Measurements from ENCODE around the gene ATG4C.

Gene ATG4C

GRCh38 chr1:62876535-62876934 lies 92.6 kb downstream of the ATG4C start:
- no peak overlapping the region for H3K4me3 ChIP-seq (replicated peaks; ENCODE audit: insufficient read depth, low read length)
- DNase-seq (ENCODE audit: low read depth in 1 of 2, low spot score in 1 of 2) = no peak
- TF ChIP-seq CTCF (IDR thresholded peaks at IDR 0.05; ENCODE audit: insufficient read depth, low read length) (no peak), SPI1 (IDR thresholded peaks at IDR 0.05; ENCODE audit: borderline replicate concordance, low read depth) (no peak), GABPA (IDR thresholded peaks at IDR 0.05; ENCODE audit: low read depth) (no peak), POLR2AphosphoS5 (IDR thresholded peaks at IDR 0.05; ENCODE audit: low read depth) (no peak)
- TF ChIP-seq, protein P1, sequence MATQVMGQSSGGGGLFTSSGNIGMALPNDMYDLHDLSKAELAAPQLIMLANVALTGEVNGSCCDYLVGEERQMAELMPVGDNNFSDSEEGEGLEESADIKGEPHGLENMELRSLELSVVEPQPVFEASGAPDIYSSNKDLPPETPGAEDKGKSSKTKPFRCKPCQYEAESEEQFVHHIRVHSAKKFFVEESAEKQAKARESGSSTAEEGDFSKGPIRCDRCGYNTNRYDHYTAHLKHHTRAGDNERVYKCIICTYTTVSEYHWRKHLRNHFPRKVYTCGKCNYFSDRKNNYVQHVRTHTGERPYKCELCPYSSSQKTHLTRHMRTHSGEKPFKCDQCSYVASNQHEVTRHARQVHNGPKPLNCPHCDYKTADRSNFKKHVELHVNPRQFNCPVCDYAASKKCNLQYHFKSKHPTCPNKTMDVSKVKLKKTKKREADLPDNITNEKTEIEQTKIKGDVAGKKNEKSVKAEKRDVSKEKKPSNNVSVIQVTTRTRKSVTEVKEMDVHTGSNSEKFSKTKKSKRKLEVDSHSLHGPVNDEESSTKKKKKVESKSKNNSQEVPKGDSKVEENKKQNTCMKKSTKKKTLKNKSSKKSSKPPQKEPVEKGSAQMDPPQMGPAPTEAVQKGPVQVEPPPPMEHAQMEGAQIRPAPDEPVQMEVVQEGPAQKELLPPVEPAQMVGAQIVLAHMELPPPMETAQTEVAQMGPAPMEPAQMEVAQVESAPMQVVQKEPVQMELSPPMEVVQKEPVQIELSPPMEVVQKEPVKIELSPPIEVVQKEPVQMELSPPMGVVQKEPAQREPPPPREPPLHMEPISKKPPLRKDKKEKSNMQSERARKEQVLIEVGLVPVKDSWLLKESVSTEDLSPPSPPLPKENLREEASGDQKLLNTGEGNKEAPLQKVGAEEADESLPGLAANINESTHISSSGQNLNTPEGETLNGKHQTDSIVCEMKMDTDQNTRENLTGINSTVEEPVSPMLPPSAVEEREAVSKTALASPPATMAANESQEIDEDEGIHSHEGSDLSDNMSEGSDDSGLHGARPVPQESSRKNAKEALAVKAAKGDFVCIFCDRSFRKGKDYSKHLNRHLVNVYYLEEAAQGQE (IDR thresholded peaks at IDR 0.05; ENCODE audit: insufficient replicate concordance, low read depth) = no peak
- peaks cover 2% of the 10 kb centered on the region for H3K27me3 ChIP-seq (ENCODE audit: insufficient read depth, poor library complexity, severe bottlenecking)
- no peak overlapping the region for H3K27ac ChIP-seq (replicated peaks)

DNA sequence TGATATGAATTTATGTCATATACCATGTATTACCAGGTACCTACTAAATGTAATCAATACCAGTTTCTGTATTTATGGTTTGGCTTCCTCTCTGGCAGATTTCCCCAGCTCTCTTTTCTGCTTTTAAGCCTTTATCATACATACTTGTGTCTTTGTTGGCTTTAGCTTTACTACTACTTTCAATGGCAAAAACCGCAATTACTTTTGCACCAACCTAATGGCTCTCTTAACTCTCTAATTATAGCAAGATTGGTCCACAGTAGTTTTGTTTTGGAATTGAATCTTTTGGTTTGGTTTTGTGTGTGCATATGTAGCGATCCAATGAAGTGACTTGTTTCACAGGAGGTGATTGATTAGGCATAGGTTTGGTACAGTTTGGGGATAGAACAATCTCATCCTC lies 93.6 kb downstream of the ATG4C start:
- DNase-seq (ENCODE audit: low read depth in 1 of 2, low spot score in 1 of 2) = no peak
- Histone ChIP-seq H3K27ac (replicated peaks) (no peak overlapping the region), H3K27me3 (ENCODE audit: insufficient read depth, poor library complexity, severe bottlenecking) (peaks cover 2% of the 10 kb centered on the region), H3K4me3 (replicated peaks; ENCODE audit: insufficient read depth, low read length) (no peak overlapping the region)
- no peak for TF ChIP-seq GABPA (IDR thresholded peaks at IDR 0.05; ENCODE audit: low read depth)
- TF ChIP-seq CTCF (IDR thresholded peaks at IDR 0.05; ENCODE audit: insufficient read depth, low read length) = no peak
- no peak for TF ChIP-seq SPI1 (IDR thresholded peaks at IDR 0.05; ENCODE audit: borderline replicate concordance, low read depth)
- TF ChIP-seq POLR2AphosphoS5 (IDR thresholded peaks at IDR 0.05; ENCODE audit: low read depth) = no peak
- TF ChIP-seq, protein P1 (IDR thresholded peaks at IDR 0.05; ENCODE audit: insufficient replicate concordance, low read depth) = no peak

DNA sequence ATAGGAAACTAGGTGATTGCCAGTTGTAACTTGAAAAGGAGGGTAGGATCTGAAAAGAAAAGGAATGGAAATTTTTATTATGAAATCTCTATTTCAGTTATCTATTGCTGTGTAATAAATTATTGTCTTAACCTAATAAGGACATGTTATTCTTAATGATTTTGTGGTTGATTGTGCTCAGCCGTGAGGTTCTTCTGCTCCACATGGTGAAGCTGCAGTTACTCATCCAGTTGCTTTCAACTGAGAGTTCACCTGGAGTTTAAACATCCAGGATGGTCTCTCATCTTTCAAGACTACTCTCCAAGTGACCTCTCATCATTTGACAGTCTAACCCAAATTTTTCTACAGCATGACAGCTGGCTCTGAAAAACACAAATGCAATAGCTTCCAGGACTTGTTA lies 96.0 kb downstream of the ATG4C start:
- H3K27ac ChIP-seq (replicated peaks) = no peak overlapping the region
- no peak overlapping the region for H3K4me3 ChIP-seq (replicated peaks; ENCODE audit: insufficient read depth, low read length)
- TF ChIP-seq, protein P1 (IDR thresholded peaks at IDR 0.05; ENCODE audit: insufficient replicate concordance, low read depth) = no peak
- TF ChIP-seq POLR2AphosphoS5 (IDR thresholded peaks at IDR 0.05; ENCODE audit: low read depth) (no peak), CTCF (IDR thresholded peaks at IDR 0.05; ENCODE audit: insufficient read depth, low read length) (no peak), GABPA (IDR thresholded peaks at IDR 0.05; ENCODE audit: low read depth) (no peak), SPI1 (IDR thresholded peaks at IDR 0.05; ENCODE audit: borderline replicate concordance, low read depth) (no peak)
- no peak for DNase-seq (ENCODE audit: low read depth in 1 of 2, low spot score in 1 of 2)
- H3K27me3 ChIP-seq (ENCODE audit: insufficient read depth, poor library complexity, severe bottlenecking) = peaks cover 5% of the 10 kb centered on the region

Data from HL-60 (cell line).